WTC11 (cell line): ENCODE data around the gene LRATD1. TPM values are rescaled to one million over a fixed set of nuclear protein-coding genes. Genes with fewer than 3 reads are reported as not detected.
"Not testable (repeated sequence)": the region's sequence is repeated elsewhere in the genome, so short reads cannot be mapped to it uniquely, and the experiment has no call there.

Source experiments
- ATAC-seq: fragments of 200-7000 bp; cut with Tn5 transposase; 2 replicates; pipeline ENCODE4 v1.10.0; 2021; ENCODE audit warnings: mild to moderate bottlenecking, moderate library complexity
- CTCF ChIA-PET: fragments of 300-600 bp; sonication (Branson Sonifier 250); formaldehyde crosslinking; loops from one replicate; lab custom pipeline; 2021; ENCODE audit warnings: antibody characterized with exemption; lab: Charles Lee
- POLR2A ChIA-PET: fragments of 350-600 bp; sonication (Branson Sonifier 250); formaldehyde crosslinking; loops from one replicate; lab custom pipeline; 2021; ENCODE audit warnings: antibody characterized with exemption; lab: Charles Lee
- DNase-seq: peaks from one replicate; pipeline ENCODE4 v3.0.0; 2021; ENCODE audit warnings: low spot score
- H3K27ac Mint-ChIP-seq: 2 replicates; pipeline ENCODE4 v1.8.0; 2021; ENCODE audit warnings: mixed read lengths
- H3K27me3 Mint-ChIP-seq: 2 replicates; pipeline ENCODE4 v1.8.0; 2021; ENCODE audit warnings: low read depth, mild to moderate bottlenecking, moderate library complexity, mixed read lengths
- H3K36me3 Mint-ChIP-seq: 2 replicates; pipeline ENCODE4 v1.8.0; 2021; ENCODE audit warnings: mixed read lengths
- H3K4me1 Mint-ChIP-seq: 2 replicates; pipeline ENCODE4 v1.8.0; 2022; ENCODE audit warnings: mixed read lengths
- H3K4me3 Mint-ChIP-seq: 2 replicates; pipeline ENCODE4 v1.8.0; 2021; ENCODE audit warnings: mild to moderate bottlenecking, moderate library complexity, mixed read lengths
- H3K9me3 Mint-ChIP-seq: 2 replicates; pipeline ENCODE4 v1.8.0; 2021; ENCODE audit warnings: mixed read lengths
- ESRRA ChIP-seq: sonication (generic); formaldehyde crosslinking; IDR thresholded peaks from 2 replicates; pipeline ENCODE4 v1.8.1; 2022; ENCODE audit warnings: mild to moderate bottlenecking, missing genetic modification reagents, borderline replicate concordance
- FOXK1 ChIP-seq: sonication (generic); formaldehyde crosslinking; IDR thresholded peaks from 2 replicates; pipeline ENCODE4 v1.8.0; 2022; ENCODE audit warnings: mild to moderate bottlenecking, moderate library complexity, missing genetic modification reagents
- JAZF1 ChIP-seq: fragments of 250-450 bp; sonication (Bioruptor Pico); IDR thresholded peaks from 2 replicates; pipeline ENCODE4 v1.9.0; 2021; ENCODE audit warnings: moderate library complexity, mild to moderate bottlenecking, inconsistent platforms
- RELA ChIP-seq: sonication (generic); formaldehyde crosslinking; IDR thresholded peaks from 2 replicates; pipeline ENCODE4 v1.8.1; 2022; ENCODE audit warnings: missing genetic modification reagents, mild to moderate bottlenecking, borderline replicate concordance
- RORB ChIP-seq: fragments of 250-450 bp; sonication (Bioruptor Pico); IDR thresholded peaks from 2 replicates; pipeline ENCODE4 v1.9.0; 2021; ENCODE audit warnings: mild to moderate bottlenecking
- SP1 ChIP-seq: sonication (generic); formaldehyde crosslinking; conservative IDR thresholded peaks from 2 replicates; pipeline ENCODE4 v1.8.1; 2022; ENCODE audit warnings: missing genetic modification reagents
- ZBTB21 ChIP-seq: sonication (generic); formaldehyde crosslinking; IDR thresholded peaks from 2 replicates; pipeline ENCODE4 v1.8.1; 2023; ENCODE audit warnings: mild to moderate bottlenecking, missing genetic modification reagents, borderline replicate concordance
- ZNF263 ChIP-seq: sonication (generic); formaldehyde crosslinking; IDR thresholded peaks from 2 replicates; pipeline ENCODE4 v1.8.1; 2022; ENCODE audit warnings: low read depth, mild to moderate bottlenecking, moderate library complexity, missing genetic modification reagents
- ZNF423 ChIP-seq: fragments of 250-450 bp; sonication (Bioruptor Pico); IDR thresholded peaks from 2 replicates; pipeline ENCODE4 v2.1.2; 2022; ENCODE audit warnings: mild to moderate bottlenecking, moderate library complexity
- ZNF671 ChIP-seq: fragments of 250-450 bp; sonication (Bioruptor Pico); IDR thresholded peaks from 2 replicates; pipeline ENCODE4 v1.8.0; 2021; ENCODE audit warnings: mild to moderate bottlenecking
- total RNA-seq: library from RNA; stranded (reverse); gene quantifications from 3 replicates; pipeline ENCODE4 v1.2.3, GENCODE V29; 2021
- TF ChIP-seq, protein P1 (sequence below): sonication (generic); formaldehyde crosslinking; conservative IDR thresholded peaks from 2 replicates; pipeline ENCODE4 v1.8.1; 2022; ENCODE audit warnings: mild to moderate bottlenecking, missing genetic modification reagents
- TF ChIP-seq, protein P2 (sequence below): fragments of 250-450 bp; sonication (Bioruptor Pico); IDR thresholded peaks from 2 replicates; pipeline ENCODE4 v1.9.0; 2021; ENCODE audit warnings: moderate library complexity, mild to moderate bottlenecking, inconsistent platforms, borderline replicate concordance
- TF ChIP-seq, protein P3 (sequence below): sonication (generic); formaldehyde crosslinking; IDR thresholded peaks from 2 replicates; pipeline ENCODE4 v1.8.1; 2023; ENCODE audit warnings: mild to moderate bottlenecking, missing genetic modification reagents, borderline replicate concordance
- TF ChIP-seq, protein P4 (sequence below): fragments of 250-450 bp; sonication (Bioruptor Pico); IDR thresholded peaks from 2 replicates; pipeline ENCODE4 v1.8.0; 2021; ENCODE audit warnings: mild to moderate bottlenecking
- TF ChIP-seq, protein P5 (sequence below): fragments of 250-450 bp; sonication (Bioruptor Pico); IDR thresholded peaks from 2 replicates; pipeline ENCODE4 v2.1.2; 2022; ENCODE audit warnings: mild to moderate bottlenecking, moderate library complexity
- TF ChIP-seq, protein P6 (sequence below): sonication (generic); formaldehyde crosslinking; IDR thresholded peaks from 2 replicates; pipeline ENCODE4 v1.8.1; 2023; ENCODE audit warnings: mild to moderate bottlenecking, moderate library complexity, missing genetic modification reagents
- TF ChIP-seq, protein P7 (sequence below): sonication (generic); formaldehyde crosslinking; IDR thresholded peaks from 2 replicates; pipeline ENCODE4 v1.8.1; 2023; ENCODE audit warnings: mild to moderate bottlenecking, missing genetic modification reagents, moderate library complexity
- TF ChIP-seq, protein P8 (sequence below): sonication (generic); formaldehyde crosslinking; IDR thresholded peaks from 2 replicates; pipeline ENCODE4 v1.8.1; 2023; ENCODE audit warnings: mild to moderate bottlenecking, missing genetic modification reagents

Gene LRATD1
- total RNA-seq, 1 experiment from 2014 or later, result 2.3 TPM

DNA sequence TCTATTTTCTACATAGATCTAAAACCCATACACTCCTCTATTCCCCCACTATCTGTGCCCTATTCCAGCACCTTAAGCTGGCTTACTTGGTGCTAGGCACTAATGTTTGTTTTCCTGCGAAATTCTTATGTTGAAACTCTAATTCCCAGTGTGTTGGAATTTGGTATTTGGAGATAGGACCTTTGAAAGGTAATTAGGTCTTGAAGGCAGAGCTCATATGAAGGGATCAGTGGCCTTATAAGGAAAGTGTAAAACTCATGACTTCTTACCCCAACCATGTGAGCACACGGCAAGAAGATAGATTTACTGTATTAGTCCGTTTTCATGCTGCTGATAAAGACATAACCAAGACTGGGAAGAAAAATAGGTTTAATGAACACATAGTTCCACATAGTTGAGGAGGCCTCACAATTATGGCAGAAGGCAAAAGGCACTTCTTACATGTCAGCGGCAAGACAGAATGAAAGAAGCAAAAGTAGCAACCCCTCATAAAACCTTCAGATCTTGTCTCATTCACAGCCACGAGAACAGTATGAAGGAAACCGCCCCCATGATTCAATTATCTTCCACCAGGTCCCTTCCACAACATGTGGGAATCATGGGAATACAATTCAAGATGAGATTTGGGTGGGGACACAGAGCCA lies 10.5 kb upstream of the LRATD1 start:
- no peaks in the 10 kb centered on the region for H3K36me3 Mint-ChIP-seq
- ATAC-seq, result no peak
- TF ChIP-seq ESRRA (CRISPR knock-in tag), result no peak
- H3K4me1 Mint-ChIP-seq, result no peaks in the 10 kb centered on the region
- H3K27me3 Mint-ChIP-seq, result no peaks in the 10 kb centered on the region
- no peak for DNase-seq
- ChIA-PET POLR2A (no interaction called here), CTCF (no interaction called here)
- H3K27ac Mint-ChIP-seq, result no peak overlapping the region
- H3K9me3 Mint-ChIP-seq, result no peaks in the 10 kb centered on the region
- H3K4me3 Mint-ChIP-seq, result no peak overlapping the region

DNA sequence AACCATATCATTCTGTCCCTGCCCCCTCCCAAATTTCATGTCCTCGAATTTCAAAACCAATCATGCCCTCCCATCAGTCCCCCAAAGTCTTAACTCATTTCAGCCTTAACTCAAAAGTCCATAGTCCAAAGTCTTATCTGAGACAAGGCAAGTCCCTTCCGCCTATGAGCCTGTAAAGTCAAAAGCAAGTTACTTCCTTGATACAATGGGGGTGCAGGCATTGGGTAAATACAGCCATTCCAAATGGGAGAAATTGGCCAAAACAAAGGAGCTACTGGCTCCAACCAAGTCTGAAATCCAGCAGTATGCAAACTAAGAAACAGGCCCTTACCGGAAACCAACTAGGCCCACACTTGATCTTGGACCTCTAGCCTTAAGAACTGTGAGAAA lies 10.0 kb upstream of the LRATD1 start:
- H3K9me3 Mint-ChIP-seq, H3K4me3 Mint-ChIP-seq, POLR2A ChIA-PET, H3K4me1 Mint-ChIP-seq, DNase-seq, H3K27me3 Mint-ChIP-seq, H3K27ac Mint-ChIP-seq, H3K36me3 Mint-ChIP-seq, CTCF ChIA-PET, ATAC-seq: not testable (repeated sequence)

DNA sequence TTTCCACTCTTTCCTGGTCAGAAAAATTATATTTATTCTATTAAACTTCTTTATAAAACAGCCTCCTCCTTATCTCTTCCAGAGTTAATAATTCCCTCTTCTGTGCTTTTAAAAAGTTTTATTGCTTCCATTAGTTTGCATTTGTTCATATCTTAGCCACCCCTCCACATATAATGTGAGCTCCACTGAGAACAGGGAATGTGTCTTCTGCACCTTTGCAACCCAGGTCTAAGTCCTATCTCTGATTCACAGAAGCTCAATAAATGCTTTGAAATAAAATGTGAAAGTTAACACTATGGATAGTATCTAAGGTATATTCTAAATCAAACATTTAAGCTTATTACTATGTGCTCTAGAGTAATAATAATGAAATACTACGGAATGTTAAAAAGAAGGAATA lies 9.3 kb upstream of the LRATD1 start:
- DNase-seq (no peak), ATAC-seq (no peak)
- Mint-ChIP-seq H3K9me3 (no peaks in the 10 kb centered on the region), H3K4me3 (no peak overlapping the region), H3K4me1 (0 out of 2 replicates have a peak, but pooled peaks cover 1% of the 10 kb centered on the region), H3K36me3 (no peaks in the 10 kb centered on the region), H3K27ac (no peak overlapping the region), H3K27me3 (no peaks in the 10 kb centered on the region; the same call in 1 of the 2 replicates)
- TF ChIP-seq RELA (CRISPR knock-in tag), result no peak
- TF ChIP-seq, protein P1, sequence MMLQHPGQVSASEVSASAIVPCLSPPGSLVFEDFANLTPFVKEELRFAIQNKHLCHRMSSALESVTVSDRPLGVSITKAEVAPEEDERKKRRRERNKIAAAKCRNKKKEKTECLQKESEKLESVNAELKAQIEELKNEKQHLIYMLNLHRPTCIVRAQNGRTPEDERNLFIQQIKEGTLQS (CRISPR knock-in tag), result no peak
- TF ChIP-seq ZNF423, result no peak
- TF ChIP-seq, protein P2, sequence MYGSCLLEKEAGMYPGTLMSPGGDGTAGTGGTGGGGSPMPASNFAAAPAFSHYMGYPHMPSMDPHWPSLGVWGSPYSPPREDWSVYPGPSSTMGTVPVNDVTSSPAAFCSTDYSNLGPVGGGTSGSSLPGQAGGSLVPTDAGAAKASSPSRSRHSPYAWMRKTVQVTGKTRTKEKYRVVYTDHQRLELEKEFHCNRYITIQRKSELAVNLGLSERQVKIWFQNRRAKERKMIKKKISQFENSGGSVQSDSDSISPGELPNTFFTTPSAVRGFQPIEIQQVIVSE (CRISPR knock-in tag), result no peak
- TF ChIP-seq, protein P3, sequence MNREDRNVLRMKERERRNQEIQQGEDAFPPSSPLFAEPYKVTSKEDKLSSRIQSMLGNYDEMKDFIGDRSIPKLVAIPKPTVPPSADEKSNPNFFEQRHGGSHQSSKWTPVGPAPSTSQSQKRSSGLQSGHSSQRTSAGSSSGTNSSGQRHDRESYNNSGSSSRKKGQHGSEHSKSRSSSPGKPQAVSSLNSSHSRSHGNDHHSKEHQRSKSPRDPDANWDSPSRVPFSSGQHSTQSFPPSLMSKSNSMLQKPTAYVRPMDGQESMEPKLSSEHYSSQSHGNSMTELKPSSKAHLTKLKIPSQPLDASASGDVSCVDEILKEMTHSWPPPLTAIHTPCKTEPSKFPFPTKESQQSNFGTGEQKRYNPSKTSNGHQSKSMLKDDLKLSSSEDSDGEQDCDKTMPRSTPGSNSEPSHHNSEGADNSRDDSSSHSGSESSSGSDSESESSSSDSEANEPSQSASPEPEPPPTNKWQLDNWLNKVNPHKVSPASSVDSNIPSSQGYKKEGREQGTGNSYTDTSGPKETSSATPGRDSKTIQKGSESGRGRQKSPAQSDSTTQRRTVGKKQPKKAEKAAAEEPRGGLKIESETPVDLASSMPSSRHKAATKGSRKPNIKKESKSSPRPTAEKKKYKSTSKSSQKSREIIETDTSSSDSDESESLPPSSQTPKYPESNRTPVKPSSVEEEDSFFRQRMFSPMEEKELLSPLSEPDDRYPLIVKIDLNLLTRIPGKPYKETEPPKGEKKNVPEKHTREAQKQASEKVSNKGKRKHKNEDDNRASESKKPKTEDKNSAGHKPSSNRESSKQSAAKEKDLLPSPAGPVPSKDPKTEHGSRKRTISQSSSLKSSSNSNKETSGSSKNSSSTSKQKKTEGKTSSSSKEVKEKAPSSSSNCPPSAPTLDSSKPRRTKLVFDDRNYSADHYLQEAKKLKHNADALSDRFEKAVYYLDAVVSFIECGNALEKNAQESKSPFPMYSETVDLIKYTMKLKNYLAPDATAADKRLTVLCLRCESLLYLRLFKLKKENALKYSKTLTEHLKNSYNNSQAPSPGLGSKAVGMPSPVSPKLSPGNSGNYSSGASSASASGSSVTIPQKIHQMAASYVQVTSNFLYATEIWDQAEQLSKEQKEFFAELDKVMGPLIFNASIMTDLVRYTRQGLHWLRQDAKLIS (CRISPR knock-in tag), result no peak
- no peak for TF ChIP-seq ZBTB21
- TF ChIP-seq ZNF671 (CRISPR knock-in tag), result no peak
- TF ChIP-seq, protein P4, sequence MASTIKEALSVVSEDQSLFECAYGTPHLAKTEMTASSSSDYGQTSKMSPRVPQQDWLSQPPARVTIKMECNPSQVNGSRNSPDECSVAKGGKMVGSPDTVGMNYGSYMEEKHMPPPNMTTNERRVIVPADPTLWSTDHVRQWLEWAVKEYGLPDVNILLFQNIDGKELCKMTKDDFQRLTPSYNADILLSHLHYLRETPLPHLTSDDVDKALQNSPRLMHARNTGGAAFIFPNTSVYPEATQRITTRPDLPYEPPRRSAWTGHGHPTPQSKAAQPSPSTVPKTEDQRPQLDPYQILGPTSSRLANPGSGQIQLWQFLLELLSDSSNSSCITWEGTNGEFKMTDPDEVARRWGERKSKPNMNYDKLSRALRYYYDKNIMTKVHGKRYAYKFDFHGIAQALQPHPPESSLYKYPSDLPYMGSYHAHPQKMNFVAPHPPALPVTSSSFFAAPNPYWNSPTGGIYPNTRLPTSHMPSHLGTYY (CRISPR knock-in tag), result no peak
- TF ChIP-seq, protein P5, sequence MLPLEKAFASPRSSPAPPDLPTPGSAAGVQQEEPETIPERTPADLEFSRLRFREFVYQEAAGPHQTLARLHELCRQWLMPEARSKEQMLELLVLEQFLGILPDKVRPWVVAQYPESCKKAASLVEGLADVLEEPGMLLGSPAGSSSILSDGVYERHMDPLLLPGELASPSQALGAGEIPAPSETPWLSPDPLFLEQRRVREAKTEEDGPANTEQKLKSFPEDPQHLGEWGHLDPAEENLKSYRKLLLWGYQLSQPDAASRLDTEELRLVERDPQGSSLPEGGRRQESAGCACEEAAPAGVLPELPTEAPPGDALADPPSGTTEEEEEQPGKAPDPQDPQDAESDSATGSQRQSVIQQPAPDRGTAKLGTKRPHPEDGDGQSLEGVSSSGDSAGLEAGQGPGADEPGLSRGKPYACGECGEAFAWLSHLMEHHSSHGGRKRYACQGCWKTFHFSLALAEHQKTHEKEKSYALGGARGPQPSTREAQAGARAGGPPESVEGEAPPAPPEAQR, result no peak
- no peak for TF ChIP-seq JAZF1 (CRISPR knock-in tag)
- ChIA-PET CTCF (no interaction called here), POLR2A (no interaction called here)

DNA sequence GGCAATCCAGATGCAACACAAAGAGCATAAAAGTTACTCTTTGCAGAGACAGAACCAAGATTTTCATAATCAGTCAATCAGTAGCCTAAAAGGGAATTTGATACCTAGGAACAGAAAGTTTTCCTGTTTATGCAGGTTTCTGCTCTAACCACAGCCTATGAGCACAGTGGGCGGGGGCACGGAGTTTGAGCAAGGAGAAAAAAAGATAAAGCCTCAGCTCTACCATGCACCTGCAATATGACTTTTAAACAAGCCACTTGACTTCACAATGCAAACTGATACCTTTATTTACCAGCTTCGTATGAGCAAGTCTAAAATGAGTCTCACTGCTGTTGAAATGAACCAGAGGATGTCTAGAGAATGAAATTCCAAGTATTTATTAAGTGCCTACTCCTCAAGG lies 5.6 kb upstream of the LRATD1 start:
- no peak overlapping the region for H3K4me3 Mint-ChIP-seq
- H3K4me1 Mint-ChIP-seq, result peaks cover 15% of the 10 kb centered on the region
- DNase-seq (no peak), ATAC-seq (no peak)
- no peaks in the 10 kb centered on the region for H3K9me3 Mint-ChIP-seq
- H3K36me3 Mint-ChIP-seq, result no peaks in the 10 kb centered on the region
- POLR2A ChIA-PET, result no interaction called here
- CTCF ChIA-PET, result no interaction called here
- H3K27ac Mint-ChIP-seq, result no peak overlapping the region
- H3K27me3 Mint-ChIP-seq, result peaks cover 31% of the 10 kb centered on the region
- TF ChIP-seq, protein P6, sequence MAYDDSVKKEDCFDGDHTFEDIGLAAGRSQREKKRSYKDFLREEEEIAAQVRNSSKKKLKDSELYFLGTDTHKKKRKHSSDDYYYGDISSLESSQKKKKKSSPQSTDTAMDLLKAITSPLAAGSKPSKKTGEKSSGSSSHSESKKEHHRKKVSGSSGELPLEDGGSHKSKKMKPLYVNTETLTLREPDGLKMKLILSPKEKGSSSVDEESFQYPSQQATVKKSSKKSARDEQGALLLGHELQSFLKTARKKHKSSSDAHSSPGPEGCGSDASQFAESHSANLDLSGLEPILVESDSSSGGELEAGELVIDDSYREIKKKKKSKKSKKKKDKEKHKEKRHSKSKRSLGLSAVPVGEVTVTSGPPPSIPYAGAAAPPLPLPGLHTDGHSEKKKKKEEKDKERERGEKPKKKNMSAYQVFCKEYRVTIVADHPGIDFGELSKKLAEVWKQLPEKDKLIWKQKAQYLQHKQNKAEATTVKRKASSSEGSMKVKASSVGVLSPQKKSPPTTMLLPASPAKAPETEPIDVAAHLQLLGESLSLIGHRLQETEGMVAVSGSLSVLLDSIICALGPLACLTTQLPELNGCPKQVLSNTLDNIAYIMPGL (CRISPR knock-in tag), result no peak
- TF ChIP-seq, protein P7, sequence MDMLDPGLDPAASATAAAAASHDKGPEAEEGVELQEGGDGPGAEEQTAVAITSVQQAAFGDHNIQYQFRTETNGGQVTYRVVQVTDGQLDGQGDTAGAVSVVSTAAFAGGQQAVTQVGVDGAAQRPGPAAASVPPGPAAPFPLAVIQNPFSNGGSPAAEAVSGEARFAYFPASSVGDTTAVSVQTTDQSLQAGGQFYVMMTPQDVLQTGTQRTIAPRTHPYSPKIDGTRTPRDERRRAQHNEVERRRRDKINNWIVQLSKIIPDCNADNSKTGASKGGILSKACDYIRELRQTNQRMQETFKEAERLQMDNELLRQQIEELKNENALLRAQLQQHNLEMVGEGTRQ (CRISPR knock-in tag), result no peak
- TF ChIP-seq RORB (CRISPR knock-in tag) (no peak), SP1 (no peak), FOXK1 (CRISPR knock-in tag) (no peak), ZNF263 (CRISPR knock-in tag) (no peak)
- TF ChIP-seq, protein P8, sequence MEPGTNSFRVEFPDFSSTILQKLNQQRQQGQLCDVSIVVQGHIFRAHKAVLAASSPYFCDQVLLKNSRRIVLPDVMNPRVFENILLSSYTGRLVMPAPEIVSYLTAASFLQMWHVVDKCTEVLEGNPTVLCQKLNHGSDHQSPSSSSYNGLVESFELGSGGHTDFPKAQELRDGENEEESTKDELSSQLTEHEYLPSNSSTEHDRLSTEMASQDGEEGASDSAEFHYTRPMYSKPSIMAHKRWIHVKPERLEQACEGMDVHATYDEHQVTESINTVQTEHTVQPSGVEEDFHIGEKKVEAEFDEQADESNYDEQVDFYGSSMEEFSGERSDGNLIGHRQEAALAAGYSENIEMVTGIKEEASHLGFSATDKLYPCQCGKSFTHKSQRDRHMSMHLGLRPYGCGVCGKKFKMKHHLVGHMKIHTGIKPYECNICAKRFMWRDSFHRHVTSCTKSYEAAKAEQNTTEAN (CRISPR knock-in tag), result no peak
